Thyroid gland (tissue), 4 donors: Measurements from ENCODE around the gene WNT2.

ENCODE experiments used
- CTCF ChIP-seq, 6 experiments: fragments of 200-600 bp in 3 of 6; fragments of 450-650 bp in 3 of 6; sonication (generic) in 3 of 6; IDR thresholded peaks; one replicate each; pipeline ENCODE4 v1.5.1; 2016 to 2019; ENCODE audit warnings: antibody characterized with exemption in 6 of 6, mild to moderate bottlenecking in 2 of 6, inconsistent platforms in 1 of 6, moderate library complexity in 1 of 6
- POLR2A ChIP-seq, 2 donors: fragments of 450-650 bp; IDR thresholded peaks; one replicate each; pipeline ENCODE4 v1.6.1; 2017; ENCODE audit warnings: antibody characterized with exemption in 2 of 2, mild to moderate bottlenecking in 2 of 2, moderate library complexity in 1 of 2

- no peak for TF ChIP-seq CTCF (IDR thresholded peaks at IDR 0.05)
- TF ChIP-seq POLR2A (IDR thresholded peaks at IDR 0.05): no peak
Observed at GRCh38 chr7:117259615-117260014, 63.2 kb downstream of the WNT2 start.
